Body of pancreas (tissue), 4 donors: ENCODE results near the gene HRH3.

Experiments
- POLR2A ChIP-seq, 3 donors: fragments of 450-650 bp; IDR thresholded peaks; one replicate each; pipeline ENCODE4 v1.6.1; 2016; ENCODE audit warnings: antibody characterized with exemption in 3 of 3, mild to moderate bottlenecking in 2 of 3
- TF ChIP-seq, protein P1 (sequence below), 7 experiments: fragments of 450-650 bp in 4 of 7; fragments of 200-600 bp in 3 of 7; sonication (generic) in 3 of 7; IDR thresholded peaks; one replicate each; pipeline ENCODE4 v1.5.1; 2016 to 2019; ENCODE audit warnings: antibody characterized with exemption in 7 of 7

DNA sequence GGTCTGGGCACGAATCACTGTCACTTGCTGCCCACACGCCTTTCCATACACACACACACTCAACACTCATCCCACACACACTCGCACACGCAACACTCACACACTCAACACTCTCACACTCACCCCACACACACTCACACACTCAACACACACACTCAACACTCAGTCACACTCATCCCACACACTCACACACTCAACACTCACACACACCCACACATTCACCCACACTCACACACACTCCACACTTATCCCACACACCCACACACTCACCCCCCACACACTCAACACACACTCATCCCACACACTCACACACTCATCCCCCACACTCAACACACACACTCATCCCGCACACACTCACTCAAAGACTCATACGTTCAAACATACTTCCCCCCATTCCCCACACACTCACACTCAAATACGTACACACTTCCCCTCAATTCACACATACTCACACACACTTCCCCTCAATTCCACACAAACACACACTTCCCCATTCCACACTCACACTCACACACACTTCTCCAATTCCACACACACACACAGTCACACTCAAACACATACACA, 9.0 kb upstream of the HRH3 start:
- TF ChIP-seq, protein P1, sequence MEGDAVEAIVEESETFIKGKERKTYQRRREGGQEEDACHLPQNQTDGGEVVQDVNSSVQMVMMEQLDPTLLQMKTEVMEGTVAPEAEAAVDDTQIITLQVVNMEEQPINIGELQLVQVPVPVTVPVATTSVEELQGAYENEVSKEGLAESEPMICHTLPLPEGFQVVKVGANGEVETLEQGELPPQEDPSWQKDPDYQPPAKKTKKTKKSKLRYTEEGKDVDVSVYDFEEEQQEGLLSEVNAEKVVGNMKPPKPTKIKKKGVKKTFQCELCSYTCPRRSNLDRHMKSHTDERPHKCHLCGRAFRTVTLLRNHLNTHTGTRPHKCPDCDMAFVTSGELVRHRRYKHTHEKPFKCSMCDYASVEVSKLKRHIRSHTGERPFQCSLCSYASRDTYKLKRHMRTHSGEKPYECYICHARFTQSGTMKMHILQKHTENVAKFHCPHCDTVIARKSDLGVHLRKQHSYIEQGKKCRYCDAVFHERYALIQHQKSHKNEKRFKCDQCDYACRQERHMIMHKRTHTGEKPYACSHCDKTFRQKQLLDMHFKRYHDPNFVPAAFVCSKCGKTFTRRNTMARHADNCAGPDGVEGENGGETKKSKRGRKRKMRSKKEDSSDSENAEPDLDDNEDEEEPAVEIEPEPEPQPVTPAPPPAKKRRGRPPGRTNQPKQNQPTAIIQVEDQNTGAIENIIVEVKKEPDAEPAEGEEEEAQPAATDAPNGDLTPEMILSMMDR (IDR thresholded peaks at IDR 0.05), result no peak
- TF ChIP-seq POLR2A (IDR thresholded peaks at IDR 0.05), result no peak
